ENCODE measurements around the gene HNRNPA0. TPM values are rescaled to one million over a fixed set of nuclear protein-coding genes. Genes with fewer than 3 reads are reported as not detected.
"Not testable (repeated sequence)": the region's sequence is repeated elsewhere in the genome, so short reads cannot be mapped to it uniquely, and the experiment has no call there.

HNRNPA0 gene
- total RNA-seq, 3 donors from 2014 or later (not counting 1 experiment from before 2014, with no cell fraction given), result 31.5 to 35.9 (median 33.5) TPM

DNA sequence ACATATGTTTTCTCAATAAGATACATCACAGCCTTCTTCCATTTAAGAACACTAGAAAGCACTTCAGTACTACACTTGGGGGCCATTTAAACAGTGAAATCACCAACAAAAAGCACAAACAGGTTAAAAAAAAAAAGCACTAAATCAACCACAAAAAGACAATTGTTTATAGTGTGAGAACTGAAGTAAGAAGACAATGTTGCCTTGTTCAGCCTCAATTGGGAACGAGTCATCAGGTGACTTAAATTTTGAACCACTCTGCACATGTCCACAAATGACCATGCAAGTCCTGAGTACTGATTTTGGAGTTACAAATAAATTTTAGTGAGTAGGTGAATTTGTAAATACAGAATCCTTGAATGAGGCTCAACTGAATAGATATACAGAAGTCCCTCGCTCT is 37.2 kb upstream of the HNRNPA0 start:
- Histone ChIP-seq H3K36me3 (ENCODE audit: control insufficient read depth, insufficient read depth, low read length) (no peaks in the 10 kb centered on the region), H3K27ac (ENCODE audit: low read length) (no peak overlapping the region), H3K27me3 (ENCODE audit: control insufficient read depth, insufficient read depth, low read length) (no peaks in the 10 kb centered on the region), H3K4me1 (ENCODE audit: control insufficient read depth, insufficient read depth, low read length) (no peaks in the 10 kb centered on the region), H3K4me3 (ENCODE audit: low read length) (no peak overlapping the region), H3K9me3 (ENCODE audit: control insufficient read depth, insufficient read depth, low read length) (no peaks in the 10 kb centered on the region)
- WGBS (ENCODE audit: insufficient coverage), result 100% methylated on average over 2 of the region's 2 CpGs
- Mint-ChIP-seq H3K4me1 (no peaks in the 10 kb centered on the region), H3K27me3 (ENCODE audit: low read depth in 2 of 2) (no peaks in the 10 kb centered on the region), H3K9me3 (no peaks in the 10 kb centered on the region), H3K4me3 (no peak overlapping the region), H3K36me3 (no peaks in the 10 kb centered on the region), H3K27ac (no peak overlapping the region)
- no peak for ATAC-seq
- TF ChIP-seq, protein P1, sequence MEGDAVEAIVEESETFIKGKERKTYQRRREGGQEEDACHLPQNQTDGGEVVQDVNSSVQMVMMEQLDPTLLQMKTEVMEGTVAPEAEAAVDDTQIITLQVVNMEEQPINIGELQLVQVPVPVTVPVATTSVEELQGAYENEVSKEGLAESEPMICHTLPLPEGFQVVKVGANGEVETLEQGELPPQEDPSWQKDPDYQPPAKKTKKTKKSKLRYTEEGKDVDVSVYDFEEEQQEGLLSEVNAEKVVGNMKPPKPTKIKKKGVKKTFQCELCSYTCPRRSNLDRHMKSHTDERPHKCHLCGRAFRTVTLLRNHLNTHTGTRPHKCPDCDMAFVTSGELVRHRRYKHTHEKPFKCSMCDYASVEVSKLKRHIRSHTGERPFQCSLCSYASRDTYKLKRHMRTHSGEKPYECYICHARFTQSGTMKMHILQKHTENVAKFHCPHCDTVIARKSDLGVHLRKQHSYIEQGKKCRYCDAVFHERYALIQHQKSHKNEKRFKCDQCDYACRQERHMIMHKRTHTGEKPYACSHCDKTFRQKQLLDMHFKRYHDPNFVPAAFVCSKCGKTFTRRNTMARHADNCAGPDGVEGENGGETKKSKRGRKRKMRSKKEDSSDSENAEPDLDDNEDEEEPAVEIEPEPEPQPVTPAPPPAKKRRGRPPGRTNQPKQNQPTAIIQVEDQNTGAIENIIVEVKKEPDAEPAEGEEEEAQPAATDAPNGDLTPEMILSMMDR (IDR thresholded peaks at IDR 0.05), result no peak
- intact Hi-C loops (cut with micrococcal nuclease), result no loop called here
- no peak for DNase-seq

DNA sequence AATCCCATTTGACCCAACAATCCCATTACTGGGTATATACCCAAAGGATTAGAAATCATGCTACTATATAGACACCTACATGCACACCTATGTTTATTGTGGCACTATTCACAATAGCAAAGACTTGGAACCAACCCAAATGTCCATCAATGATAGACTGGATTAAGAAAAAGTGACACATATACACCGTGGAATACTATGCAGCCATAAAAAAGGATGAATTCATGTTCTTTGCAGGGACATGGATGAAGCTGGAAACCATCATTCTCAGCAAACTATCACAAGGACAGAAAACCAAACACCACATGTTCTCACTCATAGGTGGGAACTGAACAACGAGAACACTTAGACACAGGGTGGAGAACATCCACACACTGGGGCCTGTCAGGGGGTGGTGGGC is 34.4 kb upstream of the HNRNPA0 start:
- ATAC-seq; H3K9me3 Mint-ChIP-seq; H3K9me3 ChIP-seq (ENCODE audit: control insufficient read depth, insufficient read depth, low read length); H3K4me3 ChIP-seq (ENCODE audit: low read length); H3K36me3 Mint-ChIP-seq; DNase-seq; H3K4me3 Mint-ChIP-seq; H3K4me1 ChIP-seq (ENCODE audit: control insufficient read depth, insufficient read depth, low read length); H3K36me3 ChIP-seq (ENCODE audit: control insufficient read depth, insufficient read depth, low read length); H3K27ac ChIP-seq (ENCODE audit: low read length); H3K27me3 ChIP-seq (ENCODE audit: control insufficient read depth, insufficient read depth, low read length); H3K4me1 Mint-ChIP-seq; H3K27ac Mint-ChIP-seq; H3K27me3 Mint-ChIP-seq (ENCODE audit: low read depth in 2 of 2): not testable (repeated sequence)
- intact Hi-C loops (cut with micrococcal nuclease), result loop anchor here (10.0 kb wide), 1 partner anchor 276 kb away; no protein-coding TSS in a partner anchor
- no CpG with 5 or more reads among the region's 2 CpGs for WGBS (ENCODE audit: insufficient coverage)

DNA sequence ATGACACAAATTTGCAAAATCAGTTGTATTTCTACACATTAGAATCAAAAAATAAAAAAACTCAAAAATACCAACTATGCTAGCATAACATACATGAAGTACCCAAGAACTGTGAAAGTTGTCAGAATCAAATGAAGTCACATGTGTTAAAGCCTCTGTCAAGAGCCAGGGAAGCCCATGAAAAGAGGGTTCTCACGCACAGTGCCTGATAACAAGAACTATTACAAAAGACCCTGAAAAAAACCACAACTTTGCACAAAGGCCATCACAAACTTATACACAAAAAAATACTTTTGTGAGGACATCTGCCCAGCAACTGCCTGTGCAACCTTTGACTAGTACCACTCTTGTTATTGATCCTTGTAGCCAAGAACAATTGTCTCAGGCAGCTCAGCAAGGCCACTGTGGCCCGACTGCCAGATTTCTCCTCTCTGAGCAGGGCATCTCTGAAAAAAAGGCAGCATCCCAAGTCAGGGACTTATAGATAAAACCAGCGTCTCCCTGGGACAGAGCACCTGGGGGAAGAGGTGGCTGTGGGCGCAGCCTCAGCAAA is 28.9 kb upstream of the HNRNPA0 start:
- Histone ChIP-seq H3K27ac (ENCODE audit: low read length) (no peak overlapping the region), H3K4me3 (ENCODE audit: low read length) (no peak overlapping the region), H3K4me1 (ENCODE audit: control insufficient read depth, insufficient read depth, low read length) (no peaks in the 10 kb centered on the region), H3K9me3 (ENCODE audit: control insufficient read depth, insufficient read depth, low read length) (no peaks in the 10 kb centered on the region), H3K36me3 (ENCODE audit: control insufficient read depth, insufficient read depth, low read length) (no peaks in the 10 kb centered on the region), H3K27me3 (ENCODE audit: control insufficient read depth, insufficient read depth, low read length) (no peaks in the 10 kb centered on the region)
- intact Hi-C loops (cut with micrococcal nuclease), result loop anchor here (10.0 kb wide), 1 partner anchor 282 kb away; no protein-coding TSS in a partner anchor
- DNase-seq, result no peak
- Mint-ChIP-seq H3K4me1 (no peaks in the 10 kb centered on the region), H3K27ac (no peak overlapping the region), H3K36me3 (no peaks in the 10 kb centered on the region), H3K4me3 (no peak overlapping the region), H3K27me3 (ENCODE audit: low read depth in 2 of 2) (peaks cover 0 to 4% of the 10 kb centered on the region in 2 donors), H3K9me3 (no peaks in the 10 kb centered on the region)
- WGBS (ENCODE audit: insufficient coverage), result 88% methylated on average over 4 of the region's 4 CpGs
- TF ChIP-seq, protein P1 (IDR thresholded peaks at IDR 0.05), result no peak
- ATAC-seq, result no peak

DNA sequence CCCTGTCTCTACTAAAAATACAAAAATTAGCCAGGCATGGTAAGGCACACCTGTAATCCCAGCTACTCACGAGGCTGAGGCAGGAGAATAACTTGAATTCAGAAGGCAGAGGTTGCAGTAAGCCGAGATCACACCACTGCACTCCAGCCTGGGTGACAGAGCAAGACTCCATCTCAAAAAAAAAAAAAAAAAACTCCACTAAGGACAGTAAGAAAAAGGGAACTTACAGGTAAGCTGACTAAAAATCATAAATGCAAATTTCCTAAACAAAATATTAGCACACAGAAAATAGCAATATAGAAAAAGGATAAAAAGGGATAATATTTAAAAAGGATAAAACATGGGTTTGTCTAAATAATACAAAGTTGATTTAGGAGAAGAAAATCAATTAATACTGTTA is 27.9 kb upstream of the HNRNPA0 start:
- H3K27me3 ChIP-seq (ENCODE audit: control insufficient read depth, insufficient read depth, low read length), result no peaks in the 10 kb centered on the region

More for the DNA sequence above, 27.9 kb upstream of the HNRNPA0 start:
- Histone ChIP-seq H3K36me3 (ENCODE audit: control insufficient read depth, insufficient read depth, low read length) (no peaks in the 10 kb centered on the region), H3K4me3 (ENCODE audit: low read length) (no peak overlapping the region), H3K9me3 (ENCODE audit: control insufficient read depth, insufficient read depth, low read length) (no peaks in the 10 kb centered on the region), H3K27ac (ENCODE audit: low read length) (no peak overlapping the region), H3K4me1 (ENCODE audit: control insufficient read depth, insufficient read depth, low read length) (no peaks in the 10 kb centered on the region)
- TF ChIP-seq, protein P1 (IDR thresholded peaks at IDR 0.05), result no peak
- H3K4me3 Mint-ChIP-seq, result no peak overlapping the region
- intact Hi-C loops (cut with micrococcal nuclease), result loop anchor here (10.0 kb wide), 1 partner anchor 283 kb away; no protein-coding TSS in a partner anchor
- no peak for DNase-seq
- H3K36me3 Mint-ChIP-seq, result no peaks in the 10 kb centered on the region
- H3K4me1 Mint-ChIP-seq, result no peaks in the 10 kb centered on the region
- peaks cover 0 to 4% of the 10 kb centered on the region in 2 donors for H3K27me3 Mint-ChIP-seq (ENCODE audit: low read depth in 2 of 2)
- no peaks in the 10 kb centered on the region for H3K9me3 Mint-ChIP-seq
- no peak for ATAC-seq
- 88% methylated on average over 2 of the region's 2 CpGs for WGBS (ENCODE audit: insufficient coverage)
- H3K27ac Mint-ChIP-seq, result no peak overlapping the region

Measured in natural killer cell (primary cell).